HUES48 (cell line): Measurements from ENCODE around the gene NCAM1.

Experiments
- H3K27ac ChIP-seq: one replicate; pipeline ENCODE4 v1.7.0; 2013; ENCODE audit warnings: low read depth, low read length, inconsistent platforms
- H3K27me3 ChIP-seq: 2 replicates; pipeline ENCODE4 v1.6.1; 2013; ENCODE audit warnings: mild to moderate bottlenecking, low read length; ENCODE audit not compliant: control insufficient read depth, insufficient read depth
- H3K36me3 ChIP-seq: 2 replicates; pipeline ENCODE4 v1.6.1; 2013; ENCODE audit warnings: low read length; ENCODE audit not compliant: control insufficient read depth, insufficient read depth
- H3K4me1 ChIP-seq: 2 replicates; pipeline ENCODE4 v1.6.1; 2013; ENCODE audit warnings: mild to moderate bottlenecking, low read length; ENCODE audit not compliant: control insufficient read depth, insufficient read depth
- H3K4me3 ChIP-seq: 2 replicates; pipeline ENCODE4 v1.5.1; 2013; ENCODE audit warnings: mild to moderate bottlenecking, low read depth, low read length
- H3K9ac ChIP-seq: 2 replicates; pipeline ENCODE4 v1.6.1; 2013; ENCODE audit warnings: mild to moderate bottlenecking, low read depth, low read length, moderate library complexity
- H3K9me3 ChIP-seq: 2 replicates; pipeline ENCODE4 v1.6.1; 2013; ENCODE audit warnings: low read length; ENCODE audit not compliant: control insufficient read depth, insufficient read depth

NCAM1 gene

DNA sequence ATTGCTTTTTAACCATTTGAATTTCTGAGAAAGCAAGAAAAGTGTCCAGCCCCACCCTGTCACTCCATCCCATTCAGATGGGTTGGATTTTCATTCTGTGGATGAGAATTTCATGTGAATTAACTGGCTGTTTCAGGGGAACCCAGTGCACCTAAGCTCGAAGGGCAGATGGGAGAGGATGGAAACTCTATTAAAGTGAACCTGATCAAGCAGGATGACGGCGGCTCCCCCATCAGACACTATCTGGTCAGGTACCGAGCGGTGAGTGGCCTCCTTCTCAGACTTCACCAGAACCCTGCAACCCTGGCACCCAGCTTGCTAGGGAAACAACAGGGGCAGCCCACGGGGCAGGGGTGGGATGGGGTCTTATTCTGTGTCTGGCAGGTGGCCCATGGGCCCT lies 294.5 kb downstream of the NCAM1 start:
- Histone ChIP-seq H3K4me1 (no peaks in the 10 kb centered on the region), H3K27me3 (no peaks in the 10 kb centered on the region), H3K4me3 (no peak overlapping the region), H3K27ac (no peak overlapping the region), H3K36me3 (no peaks in the 10 kb centered on the region), H3K9ac (no peak overlapping the region), H3K9me3 (no peaks in the 10 kb centered on the region)

GRCh38 chr11:113256431-113257202 lies 295.4 kb downstream of the NCAM1 start:
- Histone ChIP-seq H3K27me3 (no peaks in the 10 kb centered on the region), H3K4me1 (no peaks in the 10 kb centered on the region), H3K9me3 (no peaks in the 10 kb centered on the region), H3K36me3 (no peaks in the 10 kb centered on the region), H3K9ac (no peak overlapping the region), H3K4me3 (no peak overlapping the region), H3K27ac (no peak overlapping the region)

- Histone ChIP-seq H3K36me3 (no peaks in the 10 kb centered on the region), H3K4me1 (no peaks in the 10 kb centered on the region), H3K9ac (no peak overlapping the region), H3K9me3 (no peaks in the 10 kb centered on the region), H3K27ac (no peak overlapping the region), H3K4me3 (no peak overlapping the region), H3K27me3 (no peaks in the 10 kb centered on the region)
Observed at GRCh38 chr11:113260096-113260425, 298.8 kb downstream of the NCAM1 start.

GRCh38 chr11:113260541-113260940 lies 299.3 kb downstream of the NCAM1 start:
- Histone ChIP-seq H3K36me3 (no peaks in the 10 kb centered on the region), H3K4me3 (no peak overlapping the region), H3K9ac (no peak overlapping the region), H3K27ac (no peak overlapping the region), H3K4me1 (no peaks in the 10 kb centered on the region), H3K9me3 (no peaks in the 10 kb centered on the region), H3K27me3 (no peaks in the 10 kb centered on the region)

- Histone ChIP-seq H3K4me3 (no peak overlapping the region), H3K9ac (no peak overlapping the region), H3K27ac (no peak overlapping the region), H3K9me3 (no peaks in the 10 kb centered on the region), H3K27me3 (no peaks in the 10 kb centered on the region), H3K36me3 (no peaks in the 10 kb centered on the region), H3K4me1 (no peaks in the 10 kb centered on the region)
Observed at GRCh38 chr11:113261709-113262475, 300.7 kb downstream of the NCAM1 start.

GRCh38 chr11:113262594-113262993 lies 301.4 kb downstream of the NCAM1 start:
- Histone ChIP-seq H3K27me3 (no peaks in the 10 kb centered on the region), H3K27ac (no peak overlapping the region), H3K9me3 (no peaks in the 10 kb centered on the region), H3K9ac (no peak overlapping the region), H3K36me3 (no peaks in the 10 kb centered on the region), H3K4me3 (no peak overlapping the region), H3K4me1 (no peaks in the 10 kb centered on the region)

DNA sequence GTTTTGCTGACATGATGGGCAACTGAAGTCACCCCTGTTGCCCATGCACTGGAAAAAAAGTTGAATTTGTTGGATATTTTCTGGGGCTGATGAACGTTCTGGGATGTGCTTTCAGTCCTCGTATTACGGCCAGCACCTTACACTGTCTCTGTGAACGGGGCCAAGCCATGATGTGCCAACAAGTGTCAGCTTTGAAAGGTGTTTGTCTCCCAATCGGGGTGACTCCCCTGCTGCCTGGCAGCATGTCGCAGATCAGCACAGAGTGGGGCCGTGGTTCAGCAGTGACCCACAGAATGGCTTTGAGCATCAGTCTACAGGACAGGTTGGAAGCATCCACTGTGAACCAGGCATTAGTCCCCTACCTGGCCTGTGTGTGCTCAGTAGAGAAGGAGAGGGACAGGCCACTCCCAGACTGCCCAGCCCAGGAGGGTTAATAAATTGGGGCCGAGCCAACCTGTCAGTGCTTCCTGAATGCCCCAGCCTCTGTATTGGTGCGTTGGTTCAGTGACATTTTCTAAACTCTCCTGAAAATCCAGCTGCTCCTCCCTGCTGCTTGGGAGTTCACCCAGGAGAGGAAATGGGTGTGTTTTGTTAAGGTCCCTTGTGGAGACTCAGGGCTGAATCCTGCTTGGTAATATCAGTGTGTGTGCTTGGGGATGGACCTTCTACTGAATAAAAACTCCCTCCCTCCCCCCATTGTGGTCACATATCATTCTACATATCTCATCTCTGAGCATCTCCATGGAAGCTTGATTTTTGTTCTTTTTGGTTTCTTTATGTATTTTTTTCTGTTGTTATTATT lies 302.4 kb downstream of the NCAM1 start:
- Histone ChIP-seq H3K36me3 (no peaks in the 10 kb centered on the region), H3K9ac (no peak overlapping the region), H3K4me1 (no peaks in the 10 kb centered on the region), H3K27ac (no peak overlapping the region), H3K27me3 (no peaks in the 10 kb centered on the region), H3K9me3 (no peaks in the 10 kb centered on the region), H3K4me3 (no peak overlapping the region)

DNA sequence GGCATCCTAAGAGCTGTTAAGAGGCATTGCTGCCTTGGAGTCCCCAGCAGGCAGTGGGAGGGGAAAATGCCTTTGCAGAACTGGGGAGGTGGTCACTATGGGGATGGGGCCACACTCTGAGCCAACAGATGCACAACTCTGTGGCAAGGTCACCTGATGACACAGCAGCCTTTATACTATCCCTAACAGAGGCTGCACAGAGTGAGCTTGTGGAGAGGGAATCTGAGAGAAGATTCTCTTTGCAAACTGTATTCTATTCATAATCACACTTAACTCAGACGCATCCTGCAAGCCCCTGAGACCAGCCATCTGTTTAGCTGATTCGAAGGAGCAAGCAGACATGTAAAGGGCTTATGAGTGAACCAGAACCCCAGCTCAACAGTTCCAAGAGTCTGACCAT lies 304.1 kb downstream of the NCAM1 start:
- no peaks in the 10 kb centered on the region for H3K36me3 ChIP-seq
- no peak overlapping the region for H3K4me3 ChIP-seq
- no peaks in the 10 kb centered on the region for H3K27me3 ChIP-seq
- no peaks in the 10 kb centered on the region for H3K9me3 ChIP-seq
- H3K9ac ChIP-seq = no peak overlapping the region
- H3K4me1 ChIP-seq = no peaks in the 10 kb centered on the region
- H3K27ac ChIP-seq = no peak overlapping the region

DNA sequence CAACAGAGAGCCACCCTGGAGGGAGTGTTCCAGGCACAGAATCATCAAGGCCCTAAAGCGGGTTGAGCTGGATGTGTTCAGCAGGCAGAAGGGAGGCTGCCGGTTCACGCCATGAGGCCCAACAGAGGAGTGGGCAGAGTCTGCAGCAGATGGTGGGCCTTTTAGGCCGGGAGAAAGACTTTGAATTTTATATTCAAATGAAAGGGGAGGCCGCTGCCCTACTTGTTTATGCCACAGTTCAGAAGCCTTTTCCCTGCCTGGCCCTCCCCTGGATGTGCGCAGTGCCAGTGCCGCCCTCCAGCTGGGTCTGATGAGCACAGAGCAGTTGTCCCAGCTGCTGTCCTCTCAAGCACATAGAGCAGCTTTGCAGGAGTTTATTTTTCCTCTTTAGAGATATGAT lies 306.3 kb downstream of the NCAM1 start:
- no peak overlapping the region for H3K4me3 ChIP-seq
- no peak overlapping the region for H3K9ac ChIP-seq
- no peaks in the 10 kb centered on the region for H3K4me1 ChIP-seq
- no peaks in the 10 kb centered on the region for H3K27me3 ChIP-seq
- H3K36me3 ChIP-seq = no peaks in the 10 kb centered on the region
- no peak overlapping the region for H3K27ac ChIP-seq
- H3K9me3 ChIP-seq = no peaks in the 10 kb centered on the region

DNA sequence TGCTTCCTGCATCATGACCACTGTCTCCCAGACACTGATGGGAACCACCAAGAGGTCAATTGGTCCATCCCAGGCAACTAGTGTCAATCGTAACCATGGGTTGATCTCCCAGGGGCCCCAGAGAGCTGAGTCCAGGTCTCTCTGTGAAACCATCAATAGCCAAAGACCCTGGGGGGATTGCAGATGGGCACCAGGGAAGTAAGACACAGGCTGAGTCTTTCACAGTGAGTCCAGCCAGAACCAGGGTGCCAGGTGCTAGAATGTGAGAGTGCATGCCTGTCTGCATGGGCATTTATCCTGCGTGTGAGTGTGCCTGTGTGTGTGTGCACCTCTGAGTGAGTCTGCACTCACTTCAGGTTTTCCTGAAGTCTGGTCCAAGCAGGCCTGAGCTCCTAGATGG lies 307.9 kb downstream of the NCAM1 start:
- no peaks in the 10 kb centered on the region for H3K36me3 ChIP-seq
- H3K4me3 ChIP-seq = no peak overlapping the region
- H3K9ac ChIP-seq = no peak overlapping the region
- H3K27ac ChIP-seq = no peak overlapping the region
- H3K27me3 ChIP-seq = no peaks in the 10 kb centered on the region
- no peaks in the 10 kb centered on the region for H3K9me3 ChIP-seq
- H3K4me1 ChIP-seq = no peaks in the 10 kb centered on the region

- H3K9ac ChIP-seq = no peak overlapping the region
- H3K36me3 ChIP-seq = no peaks in the 10 kb centered on the region
Observed at GRCh38 chr11:113269636-113270035, 308.4 kb downstream of the NCAM1 start.

More at GRCh38 chr11:113269636-113270035, 308.4 kb downstream of the NCAM1 start:
- no peak overlapping the region for H3K27ac ChIP-seq
- no peaks in the 10 kb centered on the region for H3K9me3 ChIP-seq
- no peak overlapping the region for H3K4me3 ChIP-seq
- H3K27me3 ChIP-seq = no peaks in the 10 kb centered on the region
- no peaks in the 10 kb centered on the region for H3K4me1 ChIP-seq
